GM12891 (cell line): ENCODE data around the gene PLVAP.

ENCODE experiments used
- DNase-seq: peaks from one replicate; pipeline ENCODE4 v3.0.0; 2011; ENCODE audit warnings: low spot score; ENCODE audit not compliant: insufficient read length
- FAIRE-seq: peaks from 2 replicates; lab custom pipeline; 2011; peaks lifted over from hg19 to GRCh38; lab: Jason Lieb, UNC
- PAX5 ChIP-seq: IDR thresholded peaks from 2 replicates; pipeline ENCODE4 v1.6.1; 2011; ENCODE audit warnings: low read length, moderate library complexity, mild to moderate bottlenecking; ENCODE audit not compliant: insufficient read depth, severe bottlenecking
- POLR2A ChIP-seq: IDR thresholded peaks from 2 replicates; pipeline ENCODE4 v1.6.1; 2011; ENCODE audit warnings: low read depth, low read length, control low read depth
- POLR2AphosphoS5 ChIP-seq: IDR thresholded peaks from 2 replicates; pipeline ENCODE4 v1.6.1; 2011; ENCODE audit warnings: low read depth, low read length, control low read depth
- POU2F2 ChIP-seq: IDR thresholded peaks from 2 replicates; pipeline ENCODE4 v1.6.1; 2011; ENCODE audit warnings: low read depth, mild to moderate bottlenecking, control low read depth, low read length, moderate library complexity
- SPI1 ChIP-seq: IDR thresholded peaks from 2 replicates; pipeline ENCODE4 v1.6.1; 2011; ENCODE audit warnings: low read depth, low read length, control low read depth
- TAF1 ChIP-seq: IDR thresholded peaks from 2 replicates; pipeline ENCODE4 v1.6.1; 2011; ENCODE audit warnings: low read depth, low read length, control low read depth

Gene PLVAP

GRCh38 chr19:17303940-17304267, 73.2 kb downstream of the PLVAP start:
- DNase-seq = no peak
- no peak for FAIRE-seq
- TF ChIP-seq POLR2A (no peak), PAX5 (no peak), SPI1 (no peak), TAF1 (no peak), POLR2AphosphoS5 (no peak), POU2F2 (no peak)

GRCh38 chr19:17303167-17303939, 73.8 kb downstream of the PLVAP start, which contains the start of gene ABHD8:
Gene ABHD8 (minus strand): TSS chr19:17303425. CDS start chr19:17301616, 1,809 bp downstream.
- FAIRE-seq = peak; percentile 98
- TF ChIP-seq SPI1 = peak; percentile 51
- TF ChIP-seq POLR2AphosphoS5 = no peak
- TF ChIP-seq POLR2A = 0 out of 2 replicates have a peak, but pooled peaks have one; percentile 31
- peak; percentile 91 for DNase-seq

- TF ChIP-seq TAF1 (no peak), SPI1 (no peak), POLR2A (no peak)
- DNase-seq (no peak), FAIRE-seq (peak; percentile 20)
Measured at GRCh38 chr19:17302391-17303166, 74.6 kb downstream of the PLVAP start.
